SW480 (cell line): ENCODE measurements around the gene KRTAP5-9.
"Not testable (repeated sequence)": the region's sequence is repeated elsewhere in the genome, so short reads cannot be mapped to it uniquely, and the experiment has no call there.

ENCODE experiments used
- DNase-seq: peaks from one replicate; pipeline ENCODE4 v3.0.0-alpha.2; 2016; ENCODE audit warnings: low spot score

Gene KRTAP5-9

GRCh38 chr11:71563406-71563805 is 15.2 kb downstream of the KRTAP5-9 start:
- DNase-seq = peak; percentile 67

DNA sequence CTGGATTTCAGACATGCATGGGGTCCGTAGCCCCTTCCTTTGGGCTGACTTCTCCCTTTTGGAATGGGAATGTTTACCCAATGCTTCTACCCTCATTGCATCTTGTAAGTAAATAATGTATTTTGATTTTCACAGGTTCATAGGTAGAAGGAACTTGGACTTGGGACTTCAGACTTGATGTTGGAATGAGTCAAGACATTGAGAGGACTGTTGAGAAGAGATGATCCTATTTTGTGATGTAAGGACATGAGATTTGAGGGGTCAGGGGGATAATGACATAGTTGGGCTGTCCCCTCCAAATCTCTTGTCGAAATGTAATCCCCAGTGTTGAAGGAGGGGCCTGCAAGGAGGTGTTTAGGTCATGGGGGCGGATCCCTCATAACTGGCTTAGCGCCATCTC is 16.2 kb downstream of the KRTAP5-9 start:
- no peak for DNase-seq

- DNase-seq = no peak
These were observed 17.0 kb downstream of the KRTAP5-9 start, which contains the start of gene KRTAP5-10 for GRCh38 chr11:71565263-71565662. TSS of gene KRTAP5-10 (plus strand) at chr11:71565563. CDS start at chr11:71565588, 25 bp downstream.

- no peak for DNase-seq
These were observed 17.9 kb downstream of the KRTAP5-9 start for GRCh38 chr11:71566081-71566620.

DNA sequence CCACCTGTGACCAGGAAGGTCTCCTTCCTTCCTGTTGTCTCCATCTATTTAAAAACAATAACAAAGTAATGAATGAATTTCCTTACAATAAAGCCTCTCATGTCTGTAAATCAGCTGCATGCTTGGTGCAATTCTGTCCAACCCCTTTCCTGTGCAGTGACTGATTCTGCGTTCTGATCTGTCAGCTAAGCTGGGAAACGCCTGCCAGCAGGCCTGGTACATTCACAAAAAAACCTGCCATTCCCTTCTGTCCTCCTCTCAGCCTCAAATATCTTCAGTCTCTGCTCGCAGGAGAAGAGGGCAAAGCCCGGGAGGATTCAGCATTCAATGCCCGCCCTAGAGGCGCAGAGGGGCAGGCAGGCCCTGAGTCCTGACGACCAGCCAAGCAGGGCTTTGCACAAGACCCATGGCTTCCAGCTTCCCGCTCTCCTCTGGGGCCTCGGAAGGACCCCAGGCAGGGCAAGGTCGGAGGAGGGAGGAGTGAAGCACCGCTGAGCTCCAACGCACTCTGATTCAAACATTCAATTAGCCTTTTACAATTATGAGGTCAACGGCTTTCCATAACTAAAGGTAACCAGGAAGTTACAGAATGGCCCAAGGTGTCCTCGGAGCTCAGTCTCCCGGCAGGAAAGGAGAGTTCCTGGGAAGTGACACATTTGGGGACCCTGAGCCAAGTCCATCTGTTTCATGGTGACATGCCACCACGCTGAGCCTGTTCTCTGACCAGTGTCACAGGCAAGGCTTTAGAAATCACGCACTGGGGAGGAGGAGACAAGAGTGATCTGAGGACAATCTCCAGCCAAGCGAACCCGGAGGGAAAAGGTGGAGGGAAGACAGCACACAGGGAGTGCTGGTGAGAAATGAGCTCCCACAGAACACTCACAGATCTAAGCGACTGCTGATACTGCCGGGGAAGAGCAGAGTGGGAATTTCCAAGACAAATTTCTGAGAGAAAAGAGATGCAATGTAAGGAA is 18.7 kb downstream of the KRTAP5-9 start:
- DNase-seq = not testable (repeated sequence)

DNA sequence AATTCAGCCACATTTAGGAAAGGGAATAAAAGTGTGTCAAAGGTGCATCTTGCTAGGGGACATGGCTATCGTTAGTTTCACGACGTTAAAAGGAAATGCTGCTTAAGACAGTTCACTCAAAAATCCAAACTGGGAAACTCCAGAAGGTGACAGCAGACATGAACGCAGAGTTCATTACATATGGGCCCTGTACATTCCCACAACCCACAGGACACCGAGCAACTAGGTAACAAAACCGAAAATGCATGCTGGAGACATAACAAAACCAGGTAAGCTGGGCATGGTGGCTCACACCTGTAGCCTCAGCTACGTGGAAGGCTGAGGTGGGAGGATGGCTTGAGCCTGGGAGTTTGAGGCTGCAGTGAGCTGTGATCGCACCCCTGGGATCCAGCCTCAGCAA is 19.4 kb downstream of the KRTAP5-9 start:
- not testable (repeated sequence) for DNase-seq

GRCh38 chr11:71568704-71569349 is 20.6 kb downstream of the KRTAP5-9 start:
- DNase-seq = no peak

DNA sequence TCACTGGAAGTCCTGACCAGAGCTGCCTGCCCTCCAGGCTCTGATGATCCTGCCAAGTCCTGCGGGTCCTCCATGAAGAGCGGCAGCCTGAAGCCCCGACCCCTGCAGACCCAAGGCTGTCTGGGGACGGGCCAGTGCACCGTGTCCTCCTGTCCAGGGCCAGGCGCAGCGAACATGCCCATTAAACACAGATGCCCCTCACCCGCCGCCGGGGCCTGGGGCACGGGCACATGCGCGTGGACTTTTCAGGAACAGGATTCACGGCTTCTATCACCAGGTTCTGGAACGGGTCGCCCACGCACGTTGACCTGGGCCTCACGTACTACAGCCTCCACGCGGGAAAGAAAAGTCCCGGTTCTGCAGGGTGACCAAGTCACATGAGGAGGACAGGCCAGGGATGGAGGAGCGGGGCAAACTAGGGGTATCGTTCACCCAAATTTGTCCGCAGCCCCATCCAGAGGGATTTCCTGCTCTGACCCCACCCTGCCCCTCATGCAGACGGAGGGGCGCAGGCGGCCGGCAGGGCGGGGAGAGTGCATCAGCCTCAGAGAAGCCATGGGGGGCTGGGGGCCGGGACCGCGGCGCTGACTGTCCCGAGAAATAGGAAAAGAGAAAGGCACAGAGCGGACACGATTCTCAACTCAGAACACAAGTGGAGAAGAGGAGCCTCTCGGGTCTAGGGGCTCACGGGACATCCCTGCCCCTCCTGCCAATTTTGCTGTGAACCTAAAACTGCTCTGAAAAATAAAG is 23.1 kb downstream of the KRTAP5-9 start:
- DNase-seq = not testable (repeated sequence)

DNA sequence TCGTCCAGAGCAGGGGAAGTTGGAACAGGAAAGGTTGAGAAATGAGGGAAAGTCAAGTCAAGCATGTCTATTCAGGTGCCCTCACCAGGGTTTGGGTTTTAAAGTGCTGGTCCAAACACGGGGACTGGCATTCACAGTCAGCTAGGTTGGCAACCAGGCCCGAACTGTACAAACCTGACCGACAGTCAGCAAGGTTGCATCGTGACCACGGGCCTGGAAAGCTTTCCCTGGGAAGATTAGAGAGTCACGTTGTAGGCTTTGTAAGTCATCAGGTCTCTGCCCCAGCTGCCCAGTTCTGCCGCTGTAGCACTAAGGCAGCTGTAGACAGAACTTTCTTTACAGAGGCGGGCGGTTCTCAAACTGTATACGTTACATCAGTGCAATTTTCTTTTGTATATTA is 24.6 kb downstream of the KRTAP5-9 start:
- no peak for DNase-seq

GRCh38 chr11:71574418-71574817 is 26.2 kb downstream of the KRTAP5-9 start:
- no peak for DNase-seq

DNA sequence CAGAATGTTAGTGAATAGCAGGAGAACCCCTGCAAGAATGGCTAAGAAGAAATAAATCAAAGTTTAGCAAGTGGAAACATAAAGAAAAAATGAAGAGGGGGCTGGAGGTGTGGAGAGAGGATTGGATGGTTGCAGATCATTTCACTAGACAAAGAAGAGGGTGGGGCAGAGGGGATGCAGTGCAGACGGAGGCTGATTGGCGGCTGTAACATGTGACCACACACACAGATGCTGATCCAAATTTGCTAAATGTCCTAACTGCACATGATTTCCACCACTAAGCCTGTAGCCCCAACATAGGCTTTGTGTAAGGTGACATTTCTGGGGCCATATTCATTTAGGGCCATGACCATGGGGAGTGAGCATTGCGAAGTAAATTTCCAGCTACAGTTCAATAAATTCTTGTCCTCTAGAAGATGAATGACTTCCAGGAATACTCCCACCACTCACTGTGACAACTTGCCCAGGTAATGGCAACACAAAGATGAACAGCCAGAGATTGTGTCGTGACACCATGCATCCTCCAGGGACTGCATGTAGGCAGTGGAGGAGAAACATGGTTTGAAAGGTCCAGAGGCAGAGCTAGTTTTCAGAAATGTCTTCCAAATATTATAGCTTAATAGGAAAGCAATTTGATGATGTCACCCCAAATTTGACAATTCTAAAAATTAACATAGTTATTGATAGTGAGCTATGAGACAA is 27.7 kb downstream of the KRTAP5-9 start:
- DNase-seq = no peak

- not testable (repeated sequence) for DNase-seq
These were observed 28.7 kb downstream of the KRTAP5-9 start for GRCh38 chr11:71576688-71577465.

- DNase-seq = no peak
These were observed 29.3 kb downstream of the KRTAP5-9 start for GRCh38 chr11:71577469-71578004.

DNA sequence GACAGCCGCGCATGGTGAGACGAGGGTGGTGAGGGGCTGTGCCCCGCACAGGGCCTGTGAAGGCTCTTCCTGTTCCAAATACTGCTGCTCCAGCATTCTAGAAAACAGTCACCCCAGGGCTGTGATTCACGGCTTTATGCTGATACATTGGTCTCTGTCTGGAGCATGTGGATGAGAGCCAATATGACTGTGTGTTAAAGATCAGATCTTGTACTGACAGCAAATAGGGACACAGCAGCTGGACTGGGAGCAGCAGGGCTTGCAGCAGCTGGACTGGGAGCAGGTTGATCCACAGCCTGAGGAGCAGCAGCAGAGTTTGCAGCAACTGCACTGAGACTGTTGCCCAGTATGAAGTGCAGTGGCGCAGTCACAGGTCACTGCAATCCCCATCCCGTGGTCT is 31.3 kb downstream of the KRTAP5-9 start:
- not testable (repeated sequence) for DNase-seq

- peak; percentile 77 for DNase-seq
These were observed 32.1 kb downstream of the KRTAP5-9 start for GRCh38 chr11:71580057-71581003.

GRCh38 chr11:71581826-71582225 is 33.6 kb downstream of the KRTAP5-9 start:
- no peak for DNase-seq

- DNase-seq = no peak
These were observed 34.2 kb downstream of the KRTAP5-9 start, which contains the start of gene KRTAP5-11 for GRCh38 chr11:71582309-71582895. TSS of gene KRTAP5-11 (minus strand) at chr11:71582875. CDS start at chr11:71582837, 38 bp downstream.

GRCh38 chr11:71582969-71583368 is 34.7 kb downstream of the KRTAP5-9 start:
- DNase-seq = not testable (repeated sequence)

GRCh38 chr11:71585673-71586072 is 37.5 kb downstream of the KRTAP5-9 start:
- DNase-seq = not testable (repeated sequence)
